Measurements from ENCODE around the gene BNIP5. TPM values are rescaled to one million over a fixed set of nuclear protein-coding genes. Genes with fewer than 3 reads are reported as not detected.

BNIP5 gene
- total RNA-seq, 1 experiment from 2014 or later, result not detected

- Histone ChIP-seq H3K9me3 (ENCODE audit: low read length) (no peaks in the 10 kb centered on the region), H3K9ac (ENCODE audit: low read length) (no peak overlapping the region), H2AFZ (ENCODE audit: low read length) (no peak overlapping the region), H3K27ac (ENCODE audit: low read length) (no peak overlapping the region), H3K4me1 (ENCODE audit: low read length) (peaks cover 5% of the 10 kb centered on the region), H4K20me1 (ENCODE audit: insufficient read depth, low read depth, low read length) (no peaks in the 10 kb centered on the region), H3K36me3 (ENCODE audit: insufficient read depth, low read length) (no peaks in the 10 kb centered on the region), H3K27me3 (ENCODE audit: low read length) (no peaks in the 10 kb centered on the region), H3K4me3 (ENCODE audit: low read length) (no peak overlapping the region), H3K79me2 (ENCODE audit: low read length) (no peaks in the 10 kb centered on the region), H3K9me2 (replicated peaks; ENCODE audit: insufficient read depth, low read length) (no peaks in the 10 kb centered on the region), H3K4me2 (ENCODE audit: low read depth, low read length, poor library complexity, severe bottlenecking) (no peak overlapping the region)
- no peak for DNase-seq
Observed at GRCh38 chr6:36301085-36301658, 35.5 kb downstream of the BNIP5 start.

DNA sequence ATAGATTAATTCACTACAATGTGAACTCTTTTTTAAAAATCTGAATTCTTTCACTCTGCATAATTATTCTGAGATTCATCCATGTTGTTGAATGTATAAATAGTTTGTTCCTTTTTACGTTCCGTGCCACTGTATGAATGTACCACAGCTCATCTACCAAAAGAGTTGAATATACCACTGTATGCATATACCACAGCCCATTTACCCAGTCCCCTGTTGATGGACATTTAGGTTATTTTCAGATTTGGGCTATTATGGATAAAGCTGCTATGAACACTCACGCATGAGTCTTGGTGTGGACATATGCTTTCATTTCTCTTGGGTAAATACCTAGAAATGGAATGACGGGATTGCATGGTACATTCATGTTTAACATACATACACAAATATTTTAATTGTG lies 38.7 kb downstream of the BNIP5 start:
- no peaks in the 10 kb centered on the region for H3K36me3 ChIP-seq (ENCODE audit: insufficient read depth, low read length)
- H3K9ac ChIP-seq (ENCODE audit: low read length), result no peak overlapping the region
- no peak for DNase-seq

GRCh38 chr6:36297511-36297910 lies 39.2 kb downstream of the BNIP5 start:
- no peaks in the 10 kb centered on the region for H3K9me2 ChIP-seq (replicated peaks; ENCODE audit: insufficient read depth, low read length)
- H3K27me3 ChIP-seq (ENCODE audit: low read length), result no peaks in the 10 kb centered on the region
- no peak for DNase-seq
- H3K9me3 ChIP-seq (ENCODE audit: low read length), result no peaks in the 10 kb centered on the region
- no peaks in the 10 kb centered on the region for H3K36me3 ChIP-seq (ENCODE audit: insufficient read depth, low read length)
- no peak overlapping the region for H3K9ac ChIP-seq (ENCODE audit: low read length)
- H3K79me2 ChIP-seq (ENCODE audit: low read length), result no peaks in the 10 kb centered on the region
- no peaks in the 10 kb centered on the region for H4K20me1 ChIP-seq (ENCODE audit: insufficient read depth, low read depth, low read length)
- peaks cover 7% of the 10 kb centered on the region for H3K4me1 ChIP-seq (ENCODE audit: low read length)
- no peak overlapping the region for H3K27ac ChIP-seq (ENCODE audit: low read length)
- H2AFZ ChIP-seq (ENCODE audit: low read length), result no peak overlapping the region
- no peak overlapping the region for H3K4me3 ChIP-seq (ENCODE audit: low read length)
- H3K4me2 ChIP-seq (ENCODE audit: low read depth, low read length, poor library complexity, severe bottlenecking), result no peak overlapping the region

More for the DNA sequence above, 38.7 kb downstream of the BNIP5 start:
- Histone ChIP-seq H4K20me1 (ENCODE audit: insufficient read depth, low read depth, low read length) (no peaks in the 10 kb centered on the region), H3K79me2 (ENCODE audit: low read length) (no peaks in the 10 kb centered on the region), H3K27ac (ENCODE audit: low read length) (no peak overlapping the region), H3K4me3 (ENCODE audit: low read length) (no peak overlapping the region), H3K4me1 (ENCODE audit: low read length) (peaks cover 11% of the 10 kb centered on the region), H3K9me2 (replicated peaks; ENCODE audit: insufficient read depth, low read length) (no peaks in the 10 kb centered on the region), H3K4me2 (ENCODE audit: low read depth, low read length, poor library complexity, severe bottlenecking) (no peak overlapping the region), H2AFZ (ENCODE audit: low read length) (no peak overlapping the region), H3K9me3 (ENCODE audit: low read length) (no peaks in the 10 kb centered on the region), H3K27me3 (ENCODE audit: low read length) (no peaks in the 10 kb centered on the region)

DNA sequence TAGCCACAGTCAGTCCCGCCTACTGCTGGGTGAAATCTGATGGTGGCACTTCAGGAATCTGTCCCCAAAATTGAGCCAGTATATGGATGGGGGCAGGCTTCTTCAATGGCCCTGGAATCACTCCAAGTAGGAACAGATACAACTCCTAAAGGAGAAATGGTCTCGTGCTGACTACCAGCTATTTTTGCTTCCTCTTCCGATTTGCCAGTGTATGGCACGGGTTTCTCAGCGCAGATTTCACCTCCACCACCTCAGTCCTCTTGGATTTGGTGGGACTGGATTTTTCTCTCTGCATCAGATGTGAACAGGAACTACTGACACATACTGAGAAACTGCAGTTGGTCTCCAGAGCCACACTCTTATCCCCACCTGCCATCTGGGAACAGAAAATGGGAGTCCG lies 39.6 kb downstream of the BNIP5 start:
- H2AFZ ChIP-seq (ENCODE audit: low read length), result no peak overlapping the region
- H3K79me2 ChIP-seq (ENCODE audit: low read length), result no peaks in the 10 kb centered on the region
- no peak overlapping the region for H3K4me3 ChIP-seq (ENCODE audit: low read length)
- H3K4me2 ChIP-seq (ENCODE audit: low read depth, low read length, poor library complexity, severe bottlenecking), result no peak overlapping the region
- peaks cover 7% of the 10 kb centered on the region for H3K4me1 ChIP-seq (ENCODE audit: low read length)
- H3K9ac ChIP-seq (ENCODE audit: low read length), result no peak overlapping the region
- no peaks in the 10 kb centered on the region for H3K36me3 ChIP-seq (ENCODE audit: insufficient read depth, low read length)
- DNase-seq, result no peak
- no peaks in the 10 kb centered on the region for H4K20me1 ChIP-seq (ENCODE audit: insufficient read depth, low read depth, low read length)
- H3K27me3 ChIP-seq (ENCODE audit: low read length), result no peaks in the 10 kb centered on the region
- no peak overlapping the region for H3K27ac ChIP-seq (ENCODE audit: low read length)
- no peaks in the 10 kb centered on the region for H3K9me2 ChIP-seq (replicated peaks; ENCODE audit: insufficient read depth, low read length)
- no peaks in the 10 kb centered on the region for H3K9me3 ChIP-seq (ENCODE audit: low read length)

GRCh38 chr6:36296240-36296639 lies 40.4 kb downstream of the BNIP5 start:
- no peaks in the 10 kb centered on the region for H3K9me2 ChIP-seq (replicated peaks; ENCODE audit: insufficient read depth, low read length)
- H3K9ac ChIP-seq (ENCODE audit: low read length), result no peak overlapping the region
- no peaks in the 10 kb centered on the region for H4K20me1 ChIP-seq (ENCODE audit: insufficient read depth, low read depth, low read length)
- no peak overlapping the region for H2AFZ ChIP-seq (ENCODE audit: low read length)
- peaks cover 7% of the 10 kb centered on the region for H3K4me1 ChIP-seq (ENCODE audit: low read length)
- DNase-seq, result no peak
- H3K9me3 ChIP-seq (ENCODE audit: low read length), result no peaks in the 10 kb centered on the region
- no peaks in the 10 kb centered on the region for H3K79me2 ChIP-seq (ENCODE audit: low read length)
- H3K4me3 ChIP-seq (ENCODE audit: low read length), result no peak overlapping the region
- no peak overlapping the region for H3K27ac ChIP-seq (ENCODE audit: low read length)
- H3K27me3 ChIP-seq (ENCODE audit: low read length), result no peaks in the 10 kb centered on the region
- H3K4me2 ChIP-seq (ENCODE audit: low read depth, low read length, poor library complexity, severe bottlenecking), result no peak overlapping the region
- H3K36me3 ChIP-seq (ENCODE audit: insufficient read depth, low read length), result no peaks in the 10 kb centered on the region

GRCh38 chr6:36292170-36292569 lies 44.5 kb downstream of the BNIP5 start:
- H3K27me3 ChIP-seq (ENCODE audit: low read length), result no peaks in the 10 kb centered on the region
- H3K9me2 ChIP-seq (replicated peaks; ENCODE audit: insufficient read depth, low read length), result no peaks in the 10 kb centered on the region
- no peak overlapping the region for H3K27ac ChIP-seq (ENCODE audit: low read length)
- no peak overlapping the region for H2AFZ ChIP-seq (ENCODE audit: low read length)
- no peaks in the 10 kb centered on the region for H3K9me3 ChIP-seq (ENCODE audit: low read length)
- DNase-seq, result no peak
- H3K9ac ChIP-seq (ENCODE audit: low read length), result no peak overlapping the region
- no peaks in the 10 kb centered on the region for H3K36me3 ChIP-seq (ENCODE audit: insufficient read depth, low read length)
- no peak overlapping the region for H3K4me3 ChIP-seq (ENCODE audit: low read length)
- no peak overlapping the region for H3K4me2 ChIP-seq (ENCODE audit: low read depth, low read length, poor library complexity, severe bottlenecking)
- H4K20me1 ChIP-seq (ENCODE audit: insufficient read depth, low read depth, low read length), result no peaks in the 10 kb centered on the region
- H3K4me1 ChIP-seq (ENCODE audit: low read length), result peaks cover 7% of the 10 kb centered on the region
- no peaks in the 10 kb centered on the region for H3K79me2 ChIP-seq (ENCODE audit: low read length)

DNA sequence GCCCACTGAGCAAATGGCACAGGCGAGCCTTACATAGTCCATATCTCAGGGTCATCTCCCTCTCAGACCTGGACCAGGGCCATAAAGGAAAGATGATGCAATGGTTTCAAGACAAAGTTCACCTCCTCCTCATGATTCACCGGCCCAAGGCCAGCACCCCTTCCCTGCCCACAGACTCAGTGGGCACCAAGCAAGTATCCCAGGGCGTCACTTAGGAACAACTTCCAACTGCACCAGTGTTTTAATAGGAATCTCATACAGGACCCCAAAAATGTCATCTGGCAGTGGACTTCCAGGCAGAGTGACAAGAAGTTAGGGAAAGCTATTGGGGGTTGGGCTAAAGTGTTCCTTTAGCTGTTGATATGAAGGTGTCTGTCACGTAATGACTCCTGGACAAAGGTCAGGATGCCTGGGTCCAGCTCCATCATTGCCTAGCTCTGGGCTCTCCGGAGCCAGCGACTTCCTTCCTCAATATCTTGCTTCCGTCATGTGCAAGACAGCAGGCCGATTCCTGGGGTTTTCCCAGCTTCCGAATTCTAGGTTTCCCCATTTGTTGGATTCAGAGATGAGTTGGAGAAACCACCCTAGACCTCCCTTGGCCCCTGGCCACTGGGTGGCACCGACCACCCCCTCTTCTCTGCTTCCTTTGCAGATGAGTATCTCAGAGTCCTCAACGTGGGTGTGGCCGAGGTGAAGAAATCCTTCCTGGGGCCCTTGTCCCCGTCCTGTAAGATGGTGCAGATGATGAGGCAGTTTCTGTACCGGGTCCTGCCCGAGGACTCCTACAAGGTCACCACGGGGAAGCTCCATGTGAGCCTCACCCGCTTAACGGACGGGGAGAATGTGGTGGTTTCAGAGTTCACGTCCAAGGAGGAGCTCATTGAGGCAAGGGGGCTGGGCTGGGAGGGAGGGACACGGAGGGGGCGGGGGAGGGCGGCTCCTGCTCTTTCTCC lies 45.7 kb downstream of the BNIP5 start:
- no peak overlapping the region for H2AFZ ChIP-seq (ENCODE audit: low read length)
- H3K9ac ChIP-seq (ENCODE audit: low read length), result no peak overlapping the region
- H3K27me3 ChIP-seq (ENCODE audit: low read length), result no peaks in the 10 kb centered on the region

GRCh38 chr6:36289281-36289878 lies 47.3 kb downstream of the BNIP5 start:
- Histone ChIP-seq H3K27ac (ENCODE audit: low read length) (no peak overlapping the region), H3K9ac (ENCODE audit: low read length) (no peak overlapping the region), H3K4me3 (ENCODE audit: low read length) (no peak overlapping the region), H3K4me1 (ENCODE audit: low read length) (no peaks in the 10 kb centered on the region), H3K9me3 (ENCODE audit: low read length) (no peaks in the 10 kb centered on the region), H3K79me2 (ENCODE audit: low read length) (no peaks in the 10 kb centered on the region), H4K20me1 (ENCODE audit: insufficient read depth, low read depth, low read length) (no peaks in the 10 kb centered on the region), H3K9me2 (replicated peaks; ENCODE audit: insufficient read depth, low read length) (no peaks in the 10 kb centered on the region), H3K4me2 (ENCODE audit: low read depth, low read length, poor library complexity, severe bottlenecking) (no peak overlapping the region), H2AFZ (ENCODE audit: low read length) (no peak overlapping the region), H3K36me3 (ENCODE audit: insufficient read depth, low read length) (no peaks in the 10 kb centered on the region), H3K27me3 (ENCODE audit: low read length) (no peaks in the 10 kb centered on the region)
- DNase-seq, result no peak

More for the DNA sequence above, 45.7 kb downstream of the BNIP5 start:
- no peak for DNase-seq
- no peaks in the 10 kb centered on the region for H3K36me3 ChIP-seq (ENCODE audit: insufficient read depth, low read length)
- no peaks in the 10 kb centered on the region for H3K9me2 ChIP-seq (replicated peaks; ENCODE audit: insufficient read depth, low read length)
- H3K9me3 ChIP-seq (ENCODE audit: low read length), result no peaks in the 10 kb centered on the region
- H3K79me2 ChIP-seq (ENCODE audit: low read length), result no peaks in the 10 kb centered on the region
- H3K4me3 ChIP-seq (ENCODE audit: low read length), result no peak overlapping the region
- H4K20me1 ChIP-seq (ENCODE audit: insufficient read depth, low read depth, low read length), result no peaks in the 10 kb centered on the region
- no peak overlapping the region for H3K27ac ChIP-seq (ENCODE audit: low read length)
- H3K4me1 ChIP-seq (ENCODE audit: low read length), result peaks cover 7% of the 10 kb centered on the region
- no peak overlapping the region for H3K4me2 ChIP-seq (ENCODE audit: low read depth, low read length, poor library complexity, severe bottlenecking)
